GM12873 (cell line): ENCODE results near the gene OSBP2.

ENCODE experiments used
- CTCF ChIP-seq: IDR thresholded peaks from 2 replicates; pipeline ENCODE4 v1.5.1; 2012; ENCODE audit warnings: low read depth, mild to moderate bottlenecking, moderate library complexity, low read length, control low read depth; ENCODE audit not compliant: insufficient read depth; ENCODE audit errors: missing control alignments

OSBP2 gene

GRCh38 chr22:30869667-30870395 is 175.2 kb downstream of the OSBP2 start:
- no peak for TF ChIP-seq CTCF

- no peak for TF ChIP-seq CTCF
Observed at GRCh38 chr22:30870451-30871345, 176.0 kb downstream of the OSBP2 start.

GRCh38 chr22:30871391-30872284 is 177.0 kb downstream of the OSBP2 start:
- no peak for TF ChIP-seq CTCF

- TF ChIP-seq CTCF, result no peak
Observed at GRCh38 chr22:30872285-30873041, 177.8 kb downstream of the OSBP2 start.

GRCh38 chr22:30873086-30873650 is 178.5 kb downstream of the OSBP2 start:
- TF ChIP-seq CTCF, result no peak

- no peak for TF ChIP-seq CTCF
Observed at GRCh38 chr22:30873661-30874060, 179.0 kb downstream of the OSBP2 start.
